Mucosa of stomach (tissue), 1 donor: ENCODE measurements around the gene MYO1D.

Source experiments
- H3K27me3 ChIP-seq: one replicate; pipeline ENCODE4 v1.7.0; 2013; ENCODE audit warnings: mild to moderate bottlenecking, low read length; ENCODE audit not compliant: control insufficient read depth, insufficient read depth
- H3K36me3 ChIP-seq: one replicate; pipeline ENCODE4 v1.7.0; 2013; ENCODE audit warnings: low read length; ENCODE audit not compliant: control insufficient read depth, insufficient read depth
- H3K4me1 ChIP-seq: one replicate; pipeline ENCODE4 v1.7.0; 2013; ENCODE audit warnings: mild to moderate bottlenecking, low read length; ENCODE audit not compliant: control insufficient read depth, insufficient read depth
- H3K4me3 ChIP-seq: one replicate; pipeline ENCODE4 v1.7.0; 2013; ENCODE audit warnings: low read length
- H3K9ac ChIP-seq: one replicate; pipeline ENCODE4 v1.7.0; 2013; ENCODE audit warnings: mild to moderate bottlenecking, low read length, moderate library complexity
- H3K9me3 ChIP-seq: one replicate; pipeline ENCODE4 v1.7.0; 2013; ENCODE audit warnings: mild to moderate bottlenecking, low read length, moderate library complexity; ENCODE audit not compliant: control insufficient read depth
- donor health status: Pancreatic carcinoma.

Gene MYO1D

DNA sequence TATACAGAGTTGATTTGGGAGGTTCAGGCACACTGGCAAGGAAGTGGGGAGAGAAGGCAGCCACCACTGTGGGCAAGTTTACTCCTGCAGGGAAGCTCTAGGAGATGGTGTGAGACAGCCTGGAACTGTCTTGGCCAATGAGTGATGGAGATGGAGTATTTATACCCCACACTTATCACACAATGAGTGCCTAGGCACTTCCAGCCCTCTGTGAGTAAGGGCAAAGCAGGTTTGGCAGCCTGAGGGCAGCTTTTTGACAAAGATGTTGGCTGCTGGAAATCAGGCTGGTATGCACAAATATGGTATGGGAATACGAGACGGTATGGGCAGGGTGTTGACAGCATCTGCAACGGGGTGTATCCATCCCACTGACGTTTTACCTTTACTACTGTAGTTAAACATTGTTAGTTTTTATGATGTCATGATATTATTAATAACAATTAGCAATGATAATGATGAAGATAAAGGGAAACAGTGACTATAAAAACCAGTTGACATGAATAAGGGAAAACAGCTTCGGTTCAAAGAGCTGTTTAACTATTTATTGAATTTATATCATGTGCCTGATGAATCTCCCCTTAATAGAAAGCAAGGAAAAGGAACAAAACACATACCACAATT lies 240.2 kb downstream of the MYO1D start:
- no peaks in the 10 kb centered on the region for H3K9me3 ChIP-seq
- no peak overlapping the region for H3K4me3 ChIP-seq
- H3K36me3 ChIP-seq, result no peaks in the 10 kb centered on the region
- no peaks in the 10 kb centered on the region for H3K4me1 ChIP-seq
- H3K27me3 ChIP-seq, result no peaks in the 10 kb centered on the region
- H3K9ac ChIP-seq, result no peak overlapping the region

DNA sequence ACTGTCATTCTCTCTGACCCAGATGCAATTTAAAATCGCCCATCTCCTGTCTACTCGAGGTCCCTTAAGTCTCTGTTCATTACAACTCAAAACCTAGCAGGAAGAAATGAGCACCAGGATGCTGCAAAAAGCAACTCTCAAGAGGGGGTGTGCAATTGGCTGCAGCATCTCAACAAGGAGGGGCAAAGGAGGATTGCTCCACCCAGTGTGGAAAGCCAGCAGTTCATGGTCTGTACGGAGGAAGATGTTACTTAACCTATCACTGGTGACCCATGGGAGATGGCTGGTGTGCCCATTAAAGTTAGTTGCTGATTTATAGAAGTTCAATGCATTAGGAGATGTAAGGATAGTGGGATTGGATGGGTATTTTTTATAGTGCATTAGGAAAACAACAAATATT lies 242.8 kb downstream of the MYO1D start:
- Histone ChIP-seq H3K36me3 (no peaks in the 10 kb centered on the region), H3K4me1 (no peaks in the 10 kb centered on the region), H3K4me3 (no peak overlapping the region), H3K27me3 (no peaks in the 10 kb centered on the region), H3K9ac (no peak overlapping the region), H3K9me3 (no peaks in the 10 kb centered on the region)

DNA sequence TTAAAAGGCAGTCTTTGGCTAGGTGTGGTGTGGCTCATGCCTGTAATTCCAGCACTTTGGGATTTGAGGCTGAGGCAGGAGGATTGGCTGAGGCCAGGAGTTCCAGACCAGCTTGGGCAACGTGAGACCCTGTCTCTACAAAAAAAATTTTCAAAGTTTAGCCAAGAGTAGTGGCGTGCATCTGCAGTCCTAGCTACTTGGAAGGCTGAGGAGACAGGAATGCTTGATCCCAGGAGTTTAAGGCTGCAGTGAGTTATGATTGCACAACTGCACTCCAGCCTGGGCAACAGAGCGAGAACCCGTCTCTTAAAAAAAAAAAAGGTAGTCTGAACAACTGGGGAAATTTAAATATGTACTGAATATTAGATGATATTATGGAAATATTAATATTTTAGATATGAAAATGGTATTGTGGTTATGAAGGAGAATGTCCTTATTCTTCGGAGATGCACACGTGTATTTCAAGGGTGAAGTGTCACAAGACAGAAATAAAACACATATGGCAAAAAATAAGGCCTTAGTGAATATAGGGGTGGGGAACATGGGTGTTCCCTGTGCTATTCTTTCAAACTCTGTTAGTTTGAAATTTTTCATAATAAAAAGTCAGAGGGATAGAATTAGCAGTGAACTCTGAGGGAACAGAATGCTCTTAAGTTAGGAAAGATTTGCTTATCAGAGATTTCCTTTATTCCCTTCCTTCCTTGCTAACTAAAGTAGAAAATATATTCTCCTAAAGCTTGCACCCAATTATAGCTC lies 245.4 kb downstream of the MYO1D start:
- Histone ChIP-seq H3K4me1 (no peaks in the 10 kb centered on the region), H3K9me3 (no peaks in the 10 kb centered on the region), H3K36me3 (no peaks in the 10 kb centered on the region), H3K9ac (no peak overlapping the region), H3K4me3 (no peak overlapping the region), H3K27me3 (no peaks in the 10 kb centered on the region)

DNA sequence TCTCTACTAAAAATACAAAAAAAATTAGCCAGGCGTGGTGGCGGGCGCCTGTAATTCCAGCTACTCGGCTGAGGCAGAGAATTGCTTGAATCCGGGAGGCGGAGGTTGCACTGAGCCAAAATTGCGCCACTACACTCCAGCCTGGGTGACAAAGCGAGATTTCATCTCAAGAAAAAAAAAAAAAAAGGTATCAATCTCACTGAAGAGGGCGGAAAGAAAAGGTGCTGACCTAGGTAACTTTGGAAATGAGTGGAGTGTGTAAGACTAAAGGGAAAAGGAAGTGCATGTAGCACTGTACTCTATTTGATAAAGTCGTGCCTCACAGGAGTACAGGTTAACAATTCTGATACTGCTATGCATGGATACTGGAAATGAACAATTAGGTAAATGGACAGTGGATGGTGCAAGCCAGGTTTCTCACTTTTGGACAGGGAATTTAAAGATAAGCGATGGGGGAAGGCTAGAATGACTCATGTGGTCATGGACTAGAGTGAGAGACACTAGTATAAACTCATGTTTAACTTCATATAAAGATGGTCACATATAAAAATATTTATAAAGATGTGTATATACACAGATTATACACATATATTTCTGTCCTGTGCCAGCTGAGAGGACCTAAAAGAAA lies 247.2 kb downstream of the MYO1D start:
- H3K9ac ChIP-seq, result no peak overlapping the region
- no peak overlapping the region for H3K4me3 ChIP-seq
- H3K27me3 ChIP-seq, result no peaks in the 10 kb centered on the region
- no peaks in the 10 kb centered on the region for H3K36me3 ChIP-seq
- peaks cover 4% of the 10 kb centered on the region for H3K4me1 ChIP-seq
- no peaks in the 10 kb centered on the region for H3K9me3 ChIP-seq

DNA sequence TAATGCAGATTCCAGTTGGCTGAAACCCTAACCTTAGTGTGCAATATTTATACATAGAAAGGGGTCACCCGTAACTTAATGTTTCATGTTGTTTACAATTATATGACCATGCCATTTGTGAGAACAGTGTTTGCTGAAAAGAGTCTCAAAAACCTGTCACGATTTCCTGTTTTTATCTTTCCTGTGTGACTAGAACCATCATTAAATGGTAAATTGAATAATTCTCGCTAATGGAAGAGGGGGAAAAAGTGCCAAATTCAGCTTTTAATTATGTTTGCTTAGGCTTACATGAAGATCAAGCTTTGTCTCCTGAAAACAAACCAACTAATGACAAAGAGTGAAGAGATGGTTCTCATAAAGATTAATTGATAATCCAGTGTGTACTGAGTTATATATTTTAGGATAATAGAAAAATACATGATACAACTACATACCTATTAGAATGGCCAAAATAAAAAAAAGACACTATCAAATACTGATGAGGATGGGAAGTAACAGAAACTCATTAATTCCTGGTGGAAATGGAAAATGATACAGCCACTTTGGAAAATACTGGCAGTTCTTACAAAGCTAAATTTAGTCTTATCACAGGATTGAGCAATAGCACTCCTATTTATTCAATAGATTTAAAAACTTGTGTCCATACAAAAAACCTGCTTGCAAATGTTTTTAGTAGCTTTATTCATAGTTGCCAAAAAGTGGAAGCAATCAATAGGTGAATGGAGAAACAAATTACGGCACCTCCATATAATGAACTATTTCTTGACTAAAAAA lies 248.5 kb downstream of the MYO1D start:
- Histone ChIP-seq H3K4me3 (no peak overlapping the region), H3K36me3 (no peaks in the 10 kb centered on the region), H3K4me1 (peaks cover 4% of the 10 kb centered on the region), H3K9me3 (no peaks in the 10 kb centered on the region), H3K9ac (no peak overlapping the region), H3K27me3 (no peaks in the 10 kb centered on the region)

DNA sequence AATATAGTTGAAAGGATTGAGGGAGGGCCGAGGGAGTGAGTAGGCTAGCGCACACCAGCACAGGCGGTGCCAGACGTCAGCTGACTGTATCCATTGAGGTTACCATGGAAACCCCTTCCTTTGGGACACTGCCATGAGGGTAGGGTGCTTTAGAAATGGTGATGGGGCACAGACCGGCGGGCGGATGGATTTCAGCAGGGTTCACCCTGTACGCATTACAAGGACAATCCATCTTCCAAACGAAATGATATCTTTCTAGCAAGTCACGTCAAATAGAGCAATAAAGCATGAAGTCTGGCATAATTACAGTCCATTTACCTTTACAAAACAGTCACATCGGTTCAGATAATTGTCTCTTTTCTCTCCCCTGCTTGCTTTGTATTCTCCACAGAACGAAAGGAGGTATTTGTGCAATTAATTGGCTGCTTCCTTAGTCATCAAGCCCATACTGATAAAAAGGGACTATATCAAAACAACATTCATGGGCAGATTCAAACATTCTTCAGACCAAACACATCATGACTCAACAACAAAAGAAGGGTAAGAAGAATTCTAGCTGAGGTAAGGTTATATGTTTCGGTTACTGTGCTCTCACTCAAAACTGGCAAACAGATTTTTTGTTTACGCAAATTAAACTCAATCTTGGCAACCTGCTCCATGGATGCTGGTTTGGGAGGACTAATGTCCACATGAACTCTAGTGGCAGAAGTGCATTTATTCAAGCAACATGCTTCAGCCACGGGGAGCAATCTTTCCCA lies 249.5 kb downstream of the MYO1D start:
- Histone ChIP-seq H3K4me1 (peaks cover 4% of the 10 kb centered on the region), H3K9ac (no peak overlapping the region), H3K4me3 (no peak overlapping the region), H3K27me3 (no peaks in the 10 kb centered on the region), H3K36me3 (no peaks in the 10 kb centered on the region), H3K9me3 (no peaks in the 10 kb centered on the region)

DNA sequence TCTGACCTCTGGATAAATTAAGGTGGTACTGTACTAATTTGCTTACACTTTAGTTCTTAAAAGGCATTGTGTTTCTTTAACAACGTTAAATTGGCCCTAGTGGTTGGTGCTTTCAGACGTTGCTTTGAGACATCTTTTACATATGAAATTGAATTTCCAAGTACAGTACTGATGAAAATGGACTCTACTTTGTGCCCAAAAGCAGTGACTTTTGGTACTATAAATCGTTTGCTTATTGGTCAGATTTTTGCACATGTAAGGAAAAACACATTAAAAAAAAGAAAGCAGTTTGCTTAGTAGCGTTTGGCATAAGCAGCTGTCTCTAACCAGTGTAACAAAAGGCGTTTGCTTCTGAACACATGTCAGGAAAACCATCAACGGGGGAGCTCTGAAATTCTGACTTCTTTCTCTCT lies 250.5 kb downstream of the MYO1D start:
- Histone ChIP-seq H3K4me1 (peaks cover 4% of the 10 kb centered on the region), H3K36me3 (no peaks in the 10 kb centered on the region), H3K27me3 (no peaks in the 10 kb centered on the region), H3K9ac (no peak overlapping the region), H3K9me3 (no peaks in the 10 kb centered on the region), H3K4me3 (no peak overlapping the region)

DNA sequence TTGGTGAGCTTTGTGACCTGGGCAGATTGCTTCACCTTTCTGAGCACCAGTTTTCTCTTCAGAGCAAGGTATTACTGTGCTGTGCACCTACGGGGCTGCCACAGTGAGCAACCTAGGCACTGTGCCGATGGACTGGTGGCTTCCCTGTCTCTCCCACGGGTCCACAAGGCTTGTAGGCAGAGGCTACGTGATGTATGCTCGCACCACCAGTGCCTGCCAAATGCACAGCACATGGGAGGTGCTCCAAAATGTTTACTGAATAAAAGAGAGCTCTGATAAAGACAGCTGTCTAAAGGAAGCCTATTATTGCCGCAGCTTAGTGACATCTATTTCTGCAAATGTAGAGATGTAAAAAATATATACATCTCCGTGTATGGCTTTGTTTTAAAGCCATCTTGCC lies 251.0 kb downstream of the MYO1D start:
- H3K9me3 ChIP-seq, result no peaks in the 10 kb centered on the region
- H3K4me1 ChIP-seq, result peaks cover 4% of the 10 kb centered on the region
- H3K9ac ChIP-seq, result no peak overlapping the region
- H3K27me3 ChIP-seq, result no peaks in the 10 kb centered on the region
- H3K4me3 ChIP-seq, result no peak overlapping the region
- H3K36me3 ChIP-seq, result no peaks in the 10 kb centered on the region

DNA sequence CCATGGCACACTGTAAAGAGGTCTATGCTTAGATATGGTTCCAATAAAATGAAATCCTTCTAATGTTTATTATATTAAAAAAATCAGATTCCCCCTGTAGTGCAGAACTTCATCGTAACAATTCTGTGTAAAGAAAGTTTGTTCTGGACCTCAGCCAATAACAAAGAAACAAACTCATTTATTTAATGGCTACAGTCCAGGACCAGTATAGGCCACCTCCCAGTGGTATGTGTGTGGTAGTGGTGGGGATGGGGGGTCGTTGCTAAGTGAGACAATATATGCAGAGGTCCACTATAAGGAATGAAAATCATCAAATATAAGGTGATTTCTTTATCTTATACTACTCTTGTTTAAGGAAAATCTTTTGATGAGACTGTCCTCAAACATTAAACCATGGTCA lies 253.7 kb downstream of the MYO1D start:
- no peak overlapping the region for H3K4me3 ChIP-seq
- no peaks in the 10 kb centered on the region for H3K36me3 ChIP-seq
- no peaks in the 10 kb centered on the region for H3K27me3 ChIP-seq
- no peak overlapping the region for H3K9ac ChIP-seq
- H3K4me1 ChIP-seq, result peaks cover 4% of the 10 kb centered on the region
- H3K9me3 ChIP-seq, result no peaks in the 10 kb centered on the region

DNA sequence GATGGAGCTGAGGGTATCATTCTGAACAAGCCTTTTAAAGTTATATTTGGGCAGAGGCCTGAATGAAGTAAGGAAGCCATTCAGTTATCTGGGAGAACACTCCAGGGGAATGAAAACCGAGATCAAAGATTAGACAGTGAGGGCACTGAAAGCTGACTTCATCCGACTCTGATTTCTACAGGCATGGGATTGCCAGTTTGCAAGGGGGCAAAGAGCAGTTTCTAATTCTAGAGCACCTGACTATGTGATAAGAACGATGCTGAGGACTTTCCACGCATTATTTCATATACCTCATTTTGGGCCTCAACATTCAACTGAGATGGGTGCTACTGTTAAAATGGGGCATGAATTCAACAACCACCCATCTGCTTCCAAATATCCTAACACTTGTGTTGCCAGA lies 254.4 kb downstream of the MYO1D start:
- Histone ChIP-seq H3K4me3 (no peak overlapping the region), H3K36me3 (no peaks in the 10 kb centered on the region), H3K9me3 (no peaks in the 10 kb centered on the region), H3K27me3 (no peaks in the 10 kb centered on the region), H3K4me1 (peaks cover 4% of the 10 kb centered on the region), H3K9ac (no peak overlapping the region)

DNA sequence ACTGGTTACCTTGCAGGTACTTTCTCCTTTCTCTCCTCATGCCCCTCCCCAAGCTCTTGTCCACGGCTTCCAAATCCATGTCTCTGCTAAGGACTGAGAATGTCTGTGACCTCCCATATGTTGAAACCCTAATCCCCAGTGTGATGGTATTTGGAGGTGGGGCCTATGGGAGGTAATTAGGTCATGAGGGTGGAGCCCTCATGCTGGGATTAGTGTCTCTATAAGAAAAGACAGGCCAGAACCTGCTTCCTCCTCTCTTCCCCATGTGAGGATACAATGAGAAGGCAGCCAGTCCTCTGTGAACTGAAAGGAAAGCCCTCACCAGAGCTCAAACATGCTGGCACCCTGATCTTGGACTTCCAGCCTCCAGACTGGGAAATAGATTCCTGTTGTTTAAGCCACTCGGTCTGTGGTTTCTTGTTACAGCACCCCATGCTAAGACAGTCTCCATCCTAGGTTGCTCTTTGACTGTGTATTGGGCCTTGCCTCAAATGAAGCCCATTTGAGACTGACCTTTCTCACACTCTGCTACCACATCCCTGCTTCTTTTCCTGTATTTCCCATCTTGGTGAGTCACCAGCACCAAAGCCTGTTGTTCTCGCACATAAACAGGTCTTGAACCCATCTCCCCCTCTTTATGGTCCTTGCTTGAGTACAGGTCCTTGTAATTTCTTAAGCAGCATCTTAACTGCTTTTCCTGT lies 255.2 kb downstream of the MYO1D start:
- Histone ChIP-seq H3K9ac (no peak overlapping the region), H3K27me3 (no peaks in the 10 kb centered on the region), H3K4me1 (peaks cover 4% of the 10 kb centered on the region)

More for the DNA sequence above, 255.2 kb downstream of the MYO1D start:
- H3K9me3 ChIP-seq, result no peaks in the 10 kb centered on the region
- no peaks in the 10 kb centered on the region for H3K36me3 ChIP-seq
- H3K4me3 ChIP-seq, result no peak overlapping the region
